ENCODE data around the gene MAPK9.

MAPK9 gene

DNA sequence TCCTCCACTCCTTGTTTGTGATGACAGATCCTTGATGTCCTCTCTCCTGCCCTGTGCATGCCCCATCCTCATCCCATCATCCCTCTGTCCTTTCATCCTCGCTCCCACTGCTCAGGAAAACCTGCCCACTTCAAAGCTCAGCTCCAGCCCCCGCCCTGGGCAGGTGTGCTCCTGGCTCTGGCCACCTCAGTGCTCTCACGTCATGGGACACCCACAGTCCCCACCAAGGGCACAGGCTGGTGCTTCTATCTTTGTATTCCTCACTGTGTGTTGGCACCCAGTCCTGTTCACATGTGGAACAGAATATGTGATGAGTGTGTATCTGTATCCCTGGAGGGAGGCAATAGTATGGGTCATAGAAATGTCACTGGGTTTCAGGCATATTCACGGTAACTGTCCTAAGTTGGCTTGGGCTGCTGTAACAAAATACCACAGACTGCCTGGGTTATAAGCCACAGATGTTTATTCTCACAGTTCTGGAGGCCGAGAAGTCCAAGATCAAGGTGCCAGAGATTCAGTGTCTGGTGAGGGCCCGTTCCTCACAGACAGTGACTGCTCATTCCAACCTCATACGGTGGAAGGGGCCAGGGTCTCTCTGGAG is 47.8 kb upstream of the MAPK9 start:
- H3K4me1 ChIP-seq (ENCODE audit: control insufficient read depth, low read length) = no peaks in the 10 kb centered on the region
- H3F3A ChIP-seq (ENCODE audit: control insufficient read depth, insufficient read depth) = no peaks in the 10 kb centered on the region
- H3K36me3 ChIP-seq (ENCODE audit: control insufficient read depth, low read length) = no peaks in the 10 kb centered on the region
- TF ChIP-seq, protein P1, sequence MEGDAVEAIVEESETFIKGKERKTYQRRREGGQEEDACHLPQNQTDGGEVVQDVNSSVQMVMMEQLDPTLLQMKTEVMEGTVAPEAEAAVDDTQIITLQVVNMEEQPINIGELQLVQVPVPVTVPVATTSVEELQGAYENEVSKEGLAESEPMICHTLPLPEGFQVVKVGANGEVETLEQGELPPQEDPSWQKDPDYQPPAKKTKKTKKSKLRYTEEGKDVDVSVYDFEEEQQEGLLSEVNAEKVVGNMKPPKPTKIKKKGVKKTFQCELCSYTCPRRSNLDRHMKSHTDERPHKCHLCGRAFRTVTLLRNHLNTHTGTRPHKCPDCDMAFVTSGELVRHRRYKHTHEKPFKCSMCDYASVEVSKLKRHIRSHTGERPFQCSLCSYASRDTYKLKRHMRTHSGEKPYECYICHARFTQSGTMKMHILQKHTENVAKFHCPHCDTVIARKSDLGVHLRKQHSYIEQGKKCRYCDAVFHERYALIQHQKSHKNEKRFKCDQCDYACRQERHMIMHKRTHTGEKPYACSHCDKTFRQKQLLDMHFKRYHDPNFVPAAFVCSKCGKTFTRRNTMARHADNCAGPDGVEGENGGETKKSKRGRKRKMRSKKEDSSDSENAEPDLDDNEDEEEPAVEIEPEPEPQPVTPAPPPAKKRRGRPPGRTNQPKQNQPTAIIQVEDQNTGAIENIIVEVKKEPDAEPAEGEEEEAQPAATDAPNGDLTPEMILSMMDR (IDR thresholded peaks at IDR 0.05; ENCODE audit: low read depth, low read length, poor library complexity, severe bottlenecking) = no peak
- no peak for TF ChIP-seq EZH2phosphoT487 (IDR thresholded peaks at IDR 0.05; ENCODE audit: borderline replicate concordance, low read length)
- H3K9me2 ChIP-seq (replicated peaks; ENCODE audit: control insufficient read depth, low read length) = no peaks in the 10 kb centered on the region
- no peak overlapping the region for H3K27ac ChIP-seq (ENCODE audit: low read depth, low read length)
- H3K4me3 ChIP-seq (ENCODE audit: low read length) = no peak overlapping the region
- H3K27me3 ChIP-seq (ENCODE audit: control insufficient read depth, low read length) = no peaks in the 10 kb centered on the region
- no peaks in the 10 kb centered on the region for H4K20me1 ChIP-seq (ENCODE audit: control insufficient read depth, insufficient read depth, low read depth, low read length)
- no peaks in the 10 kb centered on the region for H3K79me2 ChIP-seq (ENCODE audit: control insufficient read depth, low read length)
- H3K9me3 ChIP-seq (ENCODE audit: control insufficient read depth, insufficient read depth, low read length) = no peaks in the 10 kb centered on the region
- no peak overlapping the region for H3K4me2 ChIP-seq (ENCODE audit: low read length)

GRCh38 chr5:180338001-180338707 is 46.3 kb upstream of the MAPK9 start:
- H3K79me2 ChIP-seq (ENCODE audit: control insufficient read depth, low read length) = no peaks in the 10 kb centered on the region
- no peaks in the 10 kb centered on the region for H3K4me1 ChIP-seq (ENCODE audit: control insufficient read depth, low read length)
- H3K4me3 ChIP-seq (ENCODE audit: low read length) = no peak overlapping the region
- no peaks in the 10 kb centered on the region for H3K27me3 ChIP-seq (ENCODE audit: control insufficient read depth, low read length)
- H4K20me1 ChIP-seq (ENCODE audit: control insufficient read depth, insufficient read depth, low read depth, low read length) = no peaks in the 10 kb centered on the region
- H3K9me3 ChIP-seq (ENCODE audit: control insufficient read depth, insufficient read depth, low read length) = no peaks in the 10 kb centered on the region
- H3F3A ChIP-seq (ENCODE audit: control insufficient read depth, insufficient read depth) = no peaks in the 10 kb centered on the region
- H3K27ac ChIP-seq (ENCODE audit: low read depth, low read length) = no peak overlapping the region
- no peaks in the 10 kb centered on the region for H3K36me3 ChIP-seq (ENCODE audit: control insufficient read depth, low read length)
- no peak overlapping the region for H3K4me2 ChIP-seq (ENCODE audit: low read length)
- TF ChIP-seq EZH2phosphoT487 (IDR thresholded peaks at IDR 0.05; ENCODE audit: borderline replicate concordance, low read length) = no peak
- TF ChIP-seq, protein P1 (IDR thresholded peaks at IDR 0.05; ENCODE audit: low read depth, low read length, poor library complexity, severe bottlenecking) = no peak
- H3K9me2 ChIP-seq (replicated peaks; ENCODE audit: control insufficient read depth, low read length) = no peaks in the 10 kb centered on the region

- TF ChIP-seq, protein P1 (IDR thresholded peaks at IDR 0.05; ENCODE audit: low read depth, low read length, poor library complexity, severe bottlenecking) = no peak
- no peak for TF ChIP-seq EZH2phosphoT487 (IDR thresholded peaks at IDR 0.05; ENCODE audit: borderline replicate concordance, low read length)
- H3K9me3 ChIP-seq (ENCODE audit: control insufficient read depth, insufficient read depth, low read length) = no peaks in the 10 kb centered on the region
- H3K4me2 ChIP-seq (ENCODE audit: low read length) = no peak overlapping the region
- H4K20me1 ChIP-seq (ENCODE audit: control insufficient read depth, insufficient read depth, low read depth, low read length) = no peaks in the 10 kb centered on the region
- H3K36me3 ChIP-seq (ENCODE audit: control insufficient read depth, low read length) = no peaks in the 10 kb centered on the region
- no peaks in the 10 kb centered on the region for H3K27me3 ChIP-seq (ENCODE audit: control insufficient read depth, low read length)
- no peaks in the 10 kb centered on the region for H3K9me2 ChIP-seq (replicated peaks; ENCODE audit: control insufficient read depth, low read length)
- H3K27ac ChIP-seq (ENCODE audit: low read depth, low read length) = no peak overlapping the region
- H3K4me1 ChIP-seq (ENCODE audit: control insufficient read depth, low read length) = no peaks in the 10 kb centered on the region
- no peak overlapping the region for H3K4me3 ChIP-seq (ENCODE audit: low read length)
- no peaks in the 10 kb centered on the region for H3F3A ChIP-seq (ENCODE audit: control insufficient read depth, insufficient read depth)
- no peaks in the 10 kb centered on the region for H3K79me2 ChIP-seq (ENCODE audit: control insufficient read depth, low read length)
Observed at GRCh38 chr5:180336234-180337020, 44.5 kb upstream of the MAPK9 start.

Data from DOHH2 (cell line).